Thoracic aorta (tissue), 2 donors: ENCODE results near the gene CRIP3. TPM values are rescaled to one million over a fixed set of nuclear protein-coding genes. Genes with fewer than 3 reads are reported as not detected.
"Not testable (repeated sequence)": the region's sequence is repeated elsewhere in the genome, so short reads cannot be mapped to it uniquely, and the experiment has no call there.

Experiments
- ATAC-seq: fragments of 150-250 bp; one replicate; pipeline ENCODE4 v1.8.0; 2017; ENCODE audit warnings: low read depth; ENCODE audit not compliant: insufficient number of reproducible peaks, low FRiP score
- DNase-seq: peaks from one replicate; pipeline ENCODE4 v3.0.0-alpha.2; 2020; ENCODE audit warnings: low spot score
- H3K27ac ChIP-seq, 2 donors: fragments of 200-600 bp; sonication (generic); 1 replicate in 1 of 2; 2 replicates in 1 of 2; pipeline ENCODE4 v1.5.1; 2016; ENCODE audit warnings: mild to moderate bottlenecking in 2 of 2, moderate library complexity in 2 of 2
- H3K27me3 ChIP-seq: fragments of 200-600 bp; sonication (generic); replicated peaks from 2 replicates; pipeline ENCODE4 v1.6.0; 2016; ENCODE audit warnings: mild to moderate bottlenecking; ENCODE audit not compliant: insufficient read depth
- H3K36me3 ChIP-seq: fragments of 200-600 bp; sonication (generic); one replicate; pipeline ENCODE4 v1.5.1; 2016
- H3K4me1 ChIP-seq, 2 donors: fragments of 200-600 bp; sonication (generic); 1 replicate in 1 of 2; 2 replicates in 1 of 2; pipeline versions ENCODE4 v1.5.1 to v1.6.0; 2016; ENCODE audit warnings: low read depth in 2 of 2, mild to moderate bottlenecking in 1 of 2; ENCODE audit not compliant: control insufficient read depth in 1 of 2
- H3K4me3 ChIP-seq: fragments of 200-600 bp; sonication (generic); 2 replicates; pipeline ENCODE4 v1.5.1; 2016; ENCODE audit warnings: mild to moderate bottlenecking
- H3K9me3 ChIP-seq: fragments of 200-600 bp; sonication (generic); 2 replicates; pipeline ENCODE4 v1.5.1; 2016
- CTCF ChIP-seq: fragments of 200-600 bp; sonication (generic); IDR thresholded peaks from one replicate; pipeline ENCODE4 v1.5.1; 2019; ENCODE audit warnings: antibody characterized with exemption
- total RNA-seq, 2 donors: library from RNA; depleted of rRNA; stranded (reverse); fragments of >200 nt; gene quantifications; one replicate each; pipeline versions ENCODE4 v1.1.0 to v1.2.3, GENCODE V29; 2016

CRIP3 gene, protein sequence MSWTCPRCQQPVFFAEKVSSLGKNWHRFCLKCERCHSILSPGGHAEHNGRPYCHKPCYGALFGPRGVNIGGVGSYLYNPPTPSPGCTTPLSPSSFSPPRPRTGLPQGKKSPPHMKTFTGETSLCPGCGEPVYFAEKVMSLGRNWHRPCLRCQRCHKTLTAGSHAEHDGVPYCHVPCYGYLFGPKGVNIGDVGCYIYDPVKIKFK
- not detected for total RNA-seq

DNA sequence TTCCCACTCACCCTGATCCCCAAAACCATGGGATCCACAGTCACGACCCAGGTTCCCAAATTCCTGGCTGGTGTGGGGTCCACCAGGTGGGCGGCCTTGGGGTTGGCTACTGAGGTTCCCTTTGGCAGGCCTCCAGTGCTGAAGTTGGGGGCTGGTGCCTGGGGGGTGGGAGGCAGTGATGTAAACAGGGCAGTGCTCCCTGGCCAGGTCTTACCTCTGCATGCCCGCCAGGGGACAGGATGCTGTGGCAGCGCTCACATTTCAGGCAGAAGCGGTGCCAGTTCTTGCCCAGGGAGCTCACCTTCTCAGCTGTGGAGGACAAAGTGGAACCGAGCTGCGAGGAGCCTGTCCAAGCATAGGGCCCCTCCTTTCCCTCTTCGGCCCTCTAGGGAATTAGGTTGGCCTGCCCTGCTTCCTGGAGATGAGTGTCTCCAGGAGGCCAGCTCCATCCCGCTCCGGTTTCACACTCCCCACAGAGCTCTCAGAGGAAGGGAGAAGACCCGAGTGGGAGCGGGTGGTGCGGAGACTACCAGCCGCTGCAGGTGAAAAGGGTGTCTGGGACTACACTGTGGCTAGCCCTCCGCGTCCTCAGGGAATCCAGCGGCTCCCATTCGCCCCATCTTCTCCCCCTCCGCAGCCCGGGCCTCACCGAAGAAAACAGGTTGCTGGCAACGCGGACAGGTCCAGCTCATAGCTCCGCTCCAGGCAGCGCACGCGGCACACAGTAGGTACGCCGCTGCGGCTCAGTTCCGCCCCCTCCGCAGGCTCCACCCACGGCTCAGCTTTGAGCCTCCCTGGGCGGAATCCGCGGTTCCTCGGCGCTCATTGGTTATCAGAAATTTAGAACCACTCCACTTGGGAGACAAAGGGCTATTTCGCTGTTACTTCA is at the start of gene CRIP3:
TSS of gene CRIP3 (minus strand) at position 726 of the 889 bp plus-strand sequence. CDS start at position 692, 34 bp downstream.
- no peak for ATAC-seq
- DNase-seq: no peak
- H3K27me3 ChIP-seq: no peaks in the 10 kb centered on the region
- TF ChIP-seq CTCF: no peak
- H3K9me3 ChIP-seq: no peaks in the 10 kb centered on the region
- peak within 1 kb of the TSS; percentile 62 for H3K4me3 ChIP-seq
- no peaks in the 10 kb centered on the region for H3K36me3 ChIP-seq
- H3K4me1 ChIP-seq: peaks cover 0 to 11% of the 10 kb centered on the region in 2 donors
- H3K27ac ChIP-seq: no peak within 1 kb of the TSS

DNA sequence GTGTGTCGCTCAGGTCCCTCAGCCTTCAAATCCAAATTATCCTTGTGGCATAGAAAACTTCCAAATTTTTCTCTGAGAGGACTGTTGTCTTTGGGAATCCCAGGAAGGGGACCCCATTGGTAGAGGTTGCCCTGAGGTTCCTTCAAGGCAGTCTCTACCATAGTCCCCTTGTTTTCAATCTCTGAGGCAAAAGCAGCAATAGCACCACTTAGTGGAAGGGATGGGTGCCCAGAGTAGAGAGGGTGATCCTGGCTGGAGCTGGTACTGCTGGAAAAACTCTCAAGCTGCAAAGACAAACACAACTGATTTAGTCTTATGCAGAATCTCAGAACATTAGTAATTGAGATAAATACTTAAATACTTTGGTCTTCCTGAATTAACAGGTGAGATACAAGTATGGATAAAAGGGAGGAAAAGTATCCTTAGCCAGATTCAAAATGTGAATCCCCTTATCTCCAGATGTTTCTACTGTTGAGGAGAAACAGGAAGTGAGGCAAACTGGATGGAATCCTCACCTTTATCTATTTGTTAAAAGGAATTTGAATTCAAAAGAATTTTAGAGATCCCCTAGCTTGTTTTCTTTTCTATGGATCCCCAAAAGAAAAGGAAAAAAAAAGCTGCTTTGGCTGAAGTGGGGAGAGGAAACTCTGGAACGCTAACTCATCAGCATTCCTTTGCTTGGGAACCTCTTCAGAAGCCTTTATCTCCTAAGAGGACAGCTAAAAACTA is 47.4 kb upstream of the CRIP3 start:
- no peak for TF ChIP-seq CTCF
- Histone ChIP-seq H3K27ac (no peak overlapping the region), H3K9me3 (no peaks in the 10 kb centered on the region), H3K4me1 (no peaks in the 10 kb centered on the region), H3K4me3 (no peak overlapping the region), H3K27me3 (no peaks in the 10 kb centered on the region), H3K36me3 (peaks cover 30% of the 10 kb centered on the region)
- DNase-seq (no peak), ATAC-seq (no peak)

- not testable (repeated sequence) for DNase-seq, H3K4me1 ChIP-seq, H3K4me3 ChIP-seq, H3K27ac ChIP-seq, ATAC-seq, H3K27me3 ChIP-seq, H3K9me3 ChIP-seq
- peaks cover 36% of the 10 kb centered on the region for H3K36me3 ChIP-seq
Observed at GRCh38 chr6:43351951-43352350, 43.3 kb upstream of the CRIP3 start.

DNA sequence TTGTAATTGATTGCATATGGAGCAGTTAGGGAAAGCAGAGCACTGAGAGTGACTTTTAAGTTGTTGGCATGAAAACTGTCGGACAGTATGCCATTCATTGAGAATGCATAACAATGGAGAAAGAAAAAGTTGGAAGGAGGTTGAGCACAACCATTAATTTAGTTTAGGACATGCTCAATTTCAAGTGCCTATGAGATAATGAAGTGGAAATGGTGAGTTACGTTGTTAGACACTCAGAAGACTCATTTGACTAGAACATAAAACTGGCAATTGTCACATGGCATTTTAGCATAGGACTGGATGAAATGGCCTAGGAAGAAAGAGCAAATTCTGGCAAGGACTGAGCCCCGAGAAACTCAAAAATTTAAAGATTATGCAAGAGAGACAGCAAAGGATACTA is 38.8 kb upstream of the CRIP3 start:
- H3K4me1 ChIP-seq: no peaks in the 10 kb centered on the region

GRCh38 chr6:43347021-43347420 is 38.4 kb upstream of the CRIP3 start:
- no peak overlapping the region for H3K27ac ChIP-seq
- no peak overlapping the region for H3K4me3 ChIP-seq
- TF ChIP-seq CTCF: no peak
- H3K27me3 ChIP-seq: no peaks in the 10 kb centered on the region
- H3K36me3 ChIP-seq: peaks cover 32% of the 10 kb centered on the region
- no peaks in the 10 kb centered on the region for H3K9me3 ChIP-seq
- H3K4me1 ChIP-seq: no peaks in the 10 kb centered on the region
- ATAC-seq: no peak
- DNase-seq: no peak

More for the DNA sequence above, 38.8 kb upstream of the CRIP3 start:
- Histone ChIP-seq H3K9me3 (no peaks in the 10 kb centered on the region), H3K4me3 (no peak overlapping the region), H3K27me3 (no peaks in the 10 kb centered on the region), H3K36me3 (peaks cover 36% of the 10 kb centered on the region), H3K27ac (no peak overlapping the region)
- no peak for ATAC-seq
- DNase-seq: no peak
- TF ChIP-seq CTCF: no peak

DNA sequence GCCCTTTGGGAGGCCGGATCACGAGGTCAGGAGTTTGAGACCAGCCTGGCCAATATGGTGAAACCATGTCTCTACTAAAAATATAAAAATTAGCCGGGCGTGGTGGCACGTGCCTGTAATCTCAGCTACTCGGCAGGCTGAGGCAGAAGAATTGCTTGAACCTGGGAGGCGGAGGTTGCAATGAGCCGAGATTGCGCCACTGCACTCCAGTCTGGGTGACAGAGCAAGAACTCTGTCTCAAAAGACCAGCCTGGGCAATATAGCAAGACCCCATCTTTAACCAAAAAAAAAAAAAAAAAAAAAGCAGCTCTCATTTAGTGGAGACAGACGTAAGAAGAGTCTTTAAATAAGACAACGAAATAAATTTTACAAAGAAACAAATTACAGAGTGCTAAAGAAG is 37.6 kb upstream of the CRIP3 start:
- not testable (repeated sequence) for DNase-seq, ATAC-seq, H3K4me3 ChIP-seq, H3K9me3 ChIP-seq, H3K27me3 ChIP-seq, H3K27ac ChIP-seq, H3K4me1 ChIP-seq
- peaks cover 36% of the 10 kb centered on the region for H3K36me3 ChIP-seq
